Bronchial smooth muscle cell (primary cell): ENCODE measurements around the gene TRAM1L1. TPM values are rescaled to one million over a fixed set of nuclear protein-coding genes. Genes with fewer than 3 reads are reported as not detected.

Source experiments
- total RNA-seq: library from RNA; depleted of rRNA; stranded (reverse); fragments of >200 nt; gene quantifications from 2 replicates; pipeline ENCODE4 v1.2.1, GENCODE V29; 2014

The TRAM1L1 gene
- 2.2 and 3.3 TPM in 2 replicates for total RNA-seq

GRCh38 chr4:117084866-117085701 lies at the start of gene TRAM1L1:
Gene TRAM1L1 (minus strand): TSS chr4:117085576. CDS start chr4:117085393, 183 bp downstream.

